GM12878 (cell line): ENCODE results near the gene RIPK3. TPM values are rescaled to one million over a fixed set of nuclear protein-coding genes. Genes with fewer than 3 reads are reported as not detected.

Source experiments
- ASH2L ChIP-seq: fragments of 300-600, 200-600 bp; sonication (generic); IDR thresholded peaks from 2 replicates; pipeline ENCODE4 v1.6.1; 2017; ENCODE audit warnings: low read depth, mild to moderate bottlenecking, borderline replicate concordance
- BCL3 ChIP-seq: IDR thresholded peaks from 2 replicates; pipeline ENCODE4 v1.6.1; 2011; ENCODE audit warnings: borderline replicate concordance, low read depth, mild to moderate bottlenecking, moderate library complexity, low read length; ENCODE audit not compliant: insufficient read depth, poor library complexity, severe bottlenecking
- CREM ChIP-seq: IDR thresholded peaks from 2 replicates; pipeline ENCODE4 v1.6.1; 2014; ENCODE audit warnings: antibody characterized with exemption, low read depth
- CTCF ChIP-seq, 3 experiments: IDR thresholded peaks in 2 of 3; conservative IDR thresholded peaks in 1 of 3; 2 replicates each; pipeline ENCODE4 v1.5.1; 2011; ENCODE audit warnings: low read depth in 3 of 3, low read length in 3 of 3, mild to moderate bottlenecking in 3 of 3, control low read depth in 2 of 3, moderate library complexity in 2 of 3, inconsistent platforms in 1 of 3, mixed read lengths in 1 of 3; ENCODE audit not compliant: control insufficient read depth in 2 of 3, insufficient read depth in 1 of 3; ENCODE audit errors: extremely low read depth in 1 of 3
- GATAD2B ChIP-seq: fragments of 450-650 bp; conservative IDR thresholded peaks from 2 replicates; pipeline ENCODE4 v1.6.1; 2017; ENCODE audit warnings: low read depth, mild to moderate bottlenecking, moderate library complexity
- KAT2A ChIP-seq: conservative IDR thresholded peaks from 2 replicates; pipeline ENCODE4 v1.6.1; 2011; ENCODE audit warnings: low read depth, low read length; ENCODE audit not compliant: control insufficient read depth
- KLF5 ChIP-seq: fragments of 450-650 bp; IDR thresholded peaks from 2 replicates; pipeline ENCODE4 v1.6.1; 2014; ENCODE audit warnings: mild to moderate bottlenecking; ENCODE audit not compliant: partially characterized antibody
- MAX ChIP-seq: IDR thresholded peaks from 2 replicates; pipeline ENCODE4 v1.6.1; 2012; ENCODE audit warnings: low read depth, low read length, improper control_type of control experiment
- ZBTB33 ChIP-seq: fragments of 450-650 bp; IDR thresholded peaks from 2 replicates; pipeline ENCODE4 v1.6.1; 2017; ENCODE audit warnings: mild to moderate bottlenecking
- ZNF24 ChIP-seq: fragments of 450-650 bp; IDR thresholded peaks from 2 replicates; pipeline ENCODE4 v1.6.1; 2017; ENCODE audit warnings: antibody characterized with exemption, mild to moderate bottlenecking
- polyA plus RNA-seq, 11 experiments: library from polyadenylated mRNA; depleted of rRNA in 4 of 11; unstranded in 6 of 11; stranded (reverse) in 5 of 11; fragments of >200 nt; fragmentation: Nextera tagmentation in 4 of 11; fragmentation: Illumina TruSeq in 1 of 11; extraction: Ambion mirVana in 4 of 11; extraction: Trizol in 1 of 11; gene quantifications; 1 replicate in 1 of 11; 2 replicates in 10 of 11; pipeline versions ENCODE4 v1.2.1 to v1.2.3, GENCODE V29; 2011 to 2016; ENCODE audit warnings: inconsistent platforms in 2 of 11, missing spikeins in 2 of 11, low read depth in 1 of 11
- total RNA-seq, 4 experiments: library from RNA; depleted of rRNA in 3 of 4; stranded (reverse); fragments of >200 nt in 3 of 4; fragmentation: Illumina TruSeq in 1 of 4; extraction: Trizol in 1 of 4; gene quantifications; 2 replicates each; pipeline versions ENCODE4 v1.2.1 to v1.2.3, GENCODE V29; 2013 to 2021
- TF ChIP-seq, protein P1 (sequence below): IDR thresholded peaks from 2 replicates; pipeline ENCODE4 v1.6.1; 2011; ENCODE audit warnings: borderline replicate concordance, low read depth, mild to moderate bottlenecking, moderate library complexity, mixed read lengths, low read length; ENCODE audit not compliant: insufficient read depth; ENCODE audit errors: extremely low read length
- TF ChIP-seq, protein P2 (sequence below): fragments of 450-650 bp; IDR thresholded peaks from 2 replicates; pipeline ENCODE4 v1.6.1; 2017; ENCODE audit warnings: mild to moderate bottlenecking, moderate library complexity
- TF ChIP-seq, protein P3 (sequence below): fragments of 450-650 bp; IDR thresholded peaks from 2 replicates; pipeline ENCODE4 v1.6.1; 2018; ENCODE audit warnings: borderline replicate concordance, mild to moderate bottlenecking; ENCODE audit not compliant: partially characterized antibody

Gene RIPK3
- total and polyA plus RNA-seq, 10 of the 15 experiments (the other 5 are each of a cell fraction or from before 2014, with no cell fraction given), result 2.0 to 13.6 (median 8.1) TPM

DNA sequence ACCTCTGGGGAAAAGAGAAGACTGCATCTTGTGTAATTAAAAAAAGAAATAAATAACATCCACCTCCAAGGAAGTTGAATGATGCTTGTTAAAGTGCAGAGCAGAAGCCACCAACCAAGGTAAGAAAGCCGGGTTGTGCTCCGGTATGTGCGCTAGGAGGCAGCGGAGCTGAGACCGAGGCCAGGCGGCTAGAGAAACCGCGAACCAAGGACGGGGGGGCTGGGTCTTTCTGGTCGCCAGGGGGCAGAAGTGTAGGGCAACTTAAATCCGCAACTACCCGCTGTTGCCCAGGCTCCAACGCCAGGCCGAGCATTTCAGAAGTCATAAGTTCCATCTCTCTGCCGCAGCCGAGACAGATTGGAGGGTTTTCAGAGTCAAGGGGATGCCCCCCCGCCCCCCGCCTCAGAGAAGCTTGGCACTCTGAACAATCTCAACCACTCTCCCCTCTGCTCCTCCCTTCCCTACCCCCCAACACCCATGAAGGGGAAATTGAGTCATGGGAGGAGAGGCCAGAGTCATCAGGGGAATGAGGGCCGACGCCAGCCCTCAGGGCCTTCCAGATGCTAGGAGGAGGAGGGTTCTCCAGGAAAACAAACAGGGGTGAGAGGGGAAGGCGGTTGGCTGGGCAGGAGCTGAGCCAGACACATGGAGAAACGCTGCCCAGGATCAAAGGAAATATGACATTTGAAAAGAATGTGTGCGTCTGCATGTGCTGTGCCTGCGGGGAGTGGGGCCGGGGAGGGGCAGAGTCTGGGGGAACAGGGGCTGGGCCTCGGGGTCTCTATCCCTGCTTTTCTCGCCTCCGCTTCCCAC is 26.0 kb upstream of the RIPK3 start (continued):
- TF ChIP-seq CTCF (IDR thresholded peaks at IDR 0.05 in 2 of 3, conservative IDR thresholded peaks at IDR 0.05 in 1 of 3; ENCODE audit: control insufficient read depth in 2 of 3, extremely low read depth in 1 of 3, insufficient read depth in 1 of 3, low read depth in 3 of 3, low read length in 3 of 3) (peak; percentile 70 to 73 (median 70)), ZNF24 (no peak), GATAD2B (no peak), ASH2L (no peak), BCL3 (no peak), KLF5 (no peak), ZBTB33 (peak; percentile 38; the same call in 1 of the 2 replicates), CREM (no peak), KAT2A (no peak), MAX (no peak)
- TF ChIP-seq, protein P1, sequence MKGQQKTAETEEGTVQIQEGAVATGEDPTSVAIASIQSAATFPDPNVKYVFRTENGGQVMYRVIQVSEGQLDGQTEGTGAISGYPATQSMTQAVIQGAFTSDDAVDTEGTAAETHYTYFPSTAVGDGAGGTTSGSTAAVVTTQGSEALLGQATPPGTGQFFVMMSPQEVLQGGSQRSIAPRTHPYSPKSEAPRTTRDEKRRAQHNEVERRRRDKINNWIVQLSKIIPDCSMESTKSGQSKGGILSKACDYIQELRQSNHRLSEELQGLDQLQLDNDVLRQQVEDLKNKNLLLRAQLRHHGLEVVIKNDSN, result no peak
- TF ChIP-seq, protein P2, sequence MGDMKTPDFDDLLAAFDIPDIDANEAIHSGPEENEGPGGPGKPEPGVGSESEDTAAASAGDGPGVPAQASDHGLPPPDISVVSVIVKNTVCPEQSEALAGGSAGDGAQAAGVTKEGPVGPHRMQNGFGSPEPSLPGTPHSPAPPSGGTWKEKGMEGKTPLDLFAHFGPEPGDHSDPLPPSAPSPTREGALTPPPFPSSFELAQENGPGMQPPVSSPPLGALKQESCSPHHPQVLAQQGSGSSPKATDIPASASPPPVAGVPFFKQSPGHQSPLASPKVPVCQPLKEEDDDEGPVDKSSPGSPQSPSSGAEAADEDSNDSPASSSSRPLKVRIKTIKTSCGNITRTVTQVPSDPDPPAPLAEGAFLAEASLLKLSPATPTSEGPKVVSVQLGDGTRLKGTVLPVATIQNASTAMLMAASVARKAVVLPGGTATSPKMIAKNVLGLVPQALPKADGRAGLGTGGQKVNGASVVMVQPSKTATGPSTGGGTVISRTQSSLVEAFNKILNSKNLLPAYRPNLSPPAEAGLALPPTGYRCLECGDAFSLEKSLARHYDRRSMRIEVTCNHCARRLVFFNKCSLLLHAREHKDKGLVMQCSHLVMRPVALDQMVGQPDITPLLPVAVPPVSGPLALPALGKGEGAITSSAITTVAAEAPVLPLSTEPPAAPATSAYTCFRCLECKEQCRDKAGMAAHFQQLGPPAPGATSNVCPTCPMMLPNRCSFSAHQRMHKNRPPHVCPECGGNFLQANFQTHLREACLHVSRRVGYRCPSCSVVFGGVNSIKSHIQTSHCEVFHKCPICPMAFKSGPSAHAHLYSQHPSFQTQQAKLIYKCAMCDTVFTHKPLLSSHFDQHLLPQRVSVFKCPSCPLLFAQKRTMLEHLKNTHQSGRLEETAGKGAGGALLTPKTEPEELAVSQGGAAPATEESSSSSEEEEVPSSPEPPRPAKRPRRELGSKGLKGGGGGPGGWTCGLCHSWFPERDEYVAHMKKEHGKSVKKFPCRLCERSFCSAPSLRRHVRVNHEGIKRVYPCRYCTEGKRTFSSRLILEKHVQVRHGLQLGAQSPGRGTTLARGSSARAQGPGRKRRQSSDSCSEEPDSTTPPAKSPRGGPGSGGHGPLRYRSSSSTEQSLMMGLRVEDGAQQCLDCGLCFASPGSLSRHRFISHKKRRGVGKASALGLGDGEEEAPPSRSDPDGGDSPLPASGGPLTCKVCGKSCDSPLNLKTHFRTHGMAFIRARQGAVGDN, result 0 out of 2 replicates have a peak, but pooled peaks have one; percentile 19
- TF ChIP-seq, protein P3, sequence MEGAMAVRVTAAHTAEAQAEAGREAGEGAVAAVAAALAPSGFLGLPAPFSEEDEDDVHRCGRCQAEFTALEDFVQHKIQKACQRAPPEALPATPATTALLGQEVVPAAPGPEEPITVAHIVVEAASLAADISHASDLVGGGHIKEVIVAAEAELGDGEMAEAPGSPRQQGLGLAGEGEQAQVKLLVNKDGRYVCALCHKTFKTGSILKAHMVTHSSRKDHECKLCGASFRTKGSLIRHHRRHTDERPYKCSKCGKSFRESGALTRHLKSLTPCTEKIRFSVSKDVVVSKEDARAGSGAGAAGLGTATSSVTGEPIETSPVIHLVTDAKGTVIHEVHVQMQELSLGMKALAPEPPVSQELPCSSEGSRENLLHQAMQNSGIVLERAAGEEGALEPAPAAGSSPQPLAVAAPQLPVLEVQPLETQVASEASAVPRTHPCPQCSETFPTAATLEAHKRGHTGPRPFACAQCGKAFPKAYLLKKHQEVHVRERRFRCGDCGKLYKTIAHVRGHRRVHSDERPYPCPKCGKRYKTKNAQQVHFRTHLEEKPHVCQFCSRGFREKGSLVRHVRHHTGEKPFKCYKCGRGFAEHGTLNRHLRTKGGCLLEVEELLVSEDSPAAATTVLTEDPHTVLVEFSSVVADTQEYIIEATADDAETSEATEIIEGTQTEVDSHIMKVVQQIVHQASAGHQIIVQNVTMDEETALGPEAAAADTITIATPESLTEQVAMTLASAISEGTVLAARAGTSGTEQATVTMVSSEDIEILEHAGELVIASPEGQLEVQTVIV, result no peak
